ENCODE data around the gene SLC8A1. TPM values are rescaled to one million over a fixed set of nuclear protein-coding genes. Genes with fewer than 3 reads are reported as not detected.

Gene SLC8A1
- total RNA-seq, 4 donors from 2014 or later = 1.3 to 3.8 (median 2.4) TPM

- Histone ChIP-seq H3K9me3 (no peaks in the 10 kb centered on the region), H3K36me3 (no peaks in the 10 kb centered on the region)
Measured at GRCh38 chr2:40210344-40210967, 241.4 kb downstream of the SLC8A1 start.

DNA sequence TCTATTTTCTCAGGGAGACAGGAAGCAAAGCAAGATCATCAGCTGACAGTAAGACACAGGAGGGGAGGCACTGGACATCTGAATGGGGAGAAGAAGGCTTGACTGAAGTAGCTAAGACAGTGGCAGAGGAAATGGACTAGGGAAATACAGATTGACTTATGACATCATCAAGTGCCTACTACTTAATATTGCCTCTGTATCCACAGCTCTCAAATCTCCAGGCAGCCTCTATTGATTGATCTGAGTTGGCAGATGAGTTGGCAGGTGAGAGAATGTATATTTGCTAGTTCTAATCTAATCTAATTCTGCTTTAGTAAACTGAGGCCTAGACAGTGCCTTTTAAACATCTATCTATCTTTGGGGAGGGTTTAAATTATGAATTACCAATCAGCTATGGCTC, 242.1 kb downstream of the SLC8A1 start:
- in situ Hi-C loops (cut with MboI; ENCODE audit: low sequenced_read_pairs in 4 of 4) (loop anchor here in 2 of 4 donors (5.0 to 25.0 kb wide), 2 partner anchors 343 to 353 kb away; no protein-coding TSS in a partner anchor), intact Hi-C loops (cut with DNase I; ENCODE audit: low total_unique reads) (loop anchor here (10.0 kb wide), 1 partner anchor 1575 kb away; no protein-coding TSS in a partner anchor)
- Histone ChIP-seq H3K27me3 (no peaks in the 10 kb centered on the region), H3K4me1 (no peaks in the 10 kb centered on the region), H3K9me3 (no peaks in the 10 kb centered on the region), H3K27ac (no peak overlapping the region), H3K36me3 (no peaks in the 10 kb centered on the region), H3K4me3 (no peak overlapping the region)
- no peak for ATAC-seq
- no peak for TF ChIP-seq POLR2A (IDR thresholded peaks at IDR 0.05)
- TF ChIP-seq CTCF (IDR thresholded peaks at IDR 0.05 in 4 of 5, conservative IDR thresholded peaks at IDR 0.05 in 1 of 5) = no peak
- no peak for DNase-seq

More at GRCh38 chr2:40210344-40210967, 241.4 kb downstream of the SLC8A1 start:
- ATAC-seq (no peak), DNase-seq (no peak)
- H3K4me3 ChIP-seq = no peak overlapping the region
- TF ChIP-seq POLR2A (IDR thresholded peaks at IDR 0.05) = no peak
- TF ChIP-seq CTCF (IDR thresholded peaks at IDR 0.05 in 4 of 5, conservative IDR thresholded peaks at IDR 0.05 in 1 of 5) = no peak
- no peaks in the 10 kb centered on the region for H3K27me3 ChIP-seq
- intact Hi-C loops (cut with DNase I; ENCODE audit: low total_unique reads) (loop anchor here (10.0 kb wide), 1 partner anchor 1574 kb away; no protein-coding TSS in a partner anchor), in situ Hi-C loops (cut with MboI; ENCODE audit: low sequenced_read_pairs in 4 of 4) (loop anchor here in 2 of 4 donors (5.0 to 25.0 kb wide), 2 partner anchors 342 to 352 kb away; no protein-coding TSS in a partner anchor)
- H3K27ac ChIP-seq = no peak overlapping the region
- H3K4me1 ChIP-seq = no peaks in the 10 kb centered on the region

DNA sequence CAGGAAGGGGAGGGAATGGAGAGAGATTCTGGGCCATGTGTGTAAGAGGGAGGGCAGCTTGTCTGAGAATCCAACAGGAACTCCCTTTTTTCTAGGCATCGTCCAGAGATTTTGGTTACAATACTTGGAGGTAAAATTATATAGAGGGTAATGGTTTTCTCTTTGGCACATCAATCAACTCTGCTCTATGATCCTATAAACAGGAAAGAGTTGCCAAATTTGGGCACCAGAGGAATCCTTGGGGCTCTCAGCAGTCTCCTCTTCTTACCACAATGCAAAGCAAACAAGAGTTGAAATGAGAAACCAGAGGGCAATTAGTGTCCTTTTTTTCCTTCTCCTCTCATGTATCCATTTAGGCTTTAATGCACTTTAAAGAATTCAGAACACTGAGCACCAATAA, 243.4 kb downstream of the SLC8A1 start:
- Histone ChIP-seq H3K27ac (no peak overlapping the region), H3K4me1 (no peaks in the 10 kb centered on the region), H3K36me3 (no peaks in the 10 kb centered on the region), H3K9me3 (no peaks in the 10 kb centered on the region), H3K4me3 (no peak overlapping the region), H3K27me3 (no peaks in the 10 kb centered on the region)
- intact Hi-C loops (cut with DNase I; ENCODE audit: low total_unique reads) (no loop called here), in situ Hi-C loops (cut with MboI; ENCODE audit: low sequenced_read_pairs in 4 of 4) (loop anchor here in 1 of 4 donors (25.0 kb wide), 1 partner anchor 354 kb away; no protein-coding TSS in a partner anchor)
- DNase-seq (no peak), ATAC-seq (no peak)
- TF ChIP-seq CTCF (IDR thresholded peaks at IDR 0.05 in 4 of 5, conservative IDR thresholded peaks at IDR 0.05 in 1 of 5) = no peak
- no peak for TF ChIP-seq POLR2A (IDR thresholded peaks at IDR 0.05)

DNA sequence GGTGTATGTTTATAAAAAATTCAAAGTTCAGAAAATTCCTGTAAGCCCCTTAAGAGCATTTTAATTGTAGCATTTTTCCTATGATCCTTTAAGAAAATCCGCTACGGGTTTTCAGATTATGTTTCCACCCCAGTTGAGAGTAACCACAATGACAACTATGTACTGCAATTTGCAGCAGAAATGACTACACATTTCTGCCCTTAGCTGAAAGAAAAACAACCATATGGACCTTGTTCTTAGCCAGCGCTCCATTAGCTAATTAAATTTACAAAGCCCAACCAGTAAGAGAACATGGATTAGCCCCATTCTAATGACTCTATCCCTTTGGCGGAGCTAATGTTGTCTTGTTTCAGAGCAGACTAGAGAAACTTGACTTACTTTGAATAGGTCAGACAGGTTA, 247.6 kb downstream of the SLC8A1 start:
- Histone ChIP-seq H3K4me3 (no peak overlapping the region), H3K27ac (no peak overlapping the region), H3K27me3 (no peaks in the 10 kb centered on the region), H3K36me3 (no peaks in the 10 kb centered on the region), H3K4me1 (no peaks in the 10 kb centered on the region), H3K9me3 (no peaks in the 10 kb centered on the region)
- intact Hi-C loops (cut with DNase I; ENCODE audit: low total_unique reads) (no loop called here), in situ Hi-C loops (cut with MboI; ENCODE audit: low sequenced_read_pairs in 4 of 4) (loop anchor here in 1 of 4 donors (25.0 kb wide), 1 partner anchor 358 kb away; no protein-coding TSS in a partner anchor)
- ATAC-seq (no peak), DNase-seq (no peak)
- TF ChIP-seq POLR2A (IDR thresholded peaks at IDR 0.05) (no peak), CTCF (IDR thresholded peaks at IDR 0.05 in 4 of 5, conservative IDR thresholded peaks at IDR 0.05 in 1 of 5) (no peak)
